Naive thymus-derived CD8-positive, alpha-beta T cell (primary cell): ENCODE measurements around the gene KIAA0513. TPM values are rescaled to one million over a fixed set of nuclear protein-coding genes. Genes with fewer than 3 reads are reported as not detected.
"Not testable (repeated sequence)": the region's sequence is repeated elsewhere in the genome, so short reads cannot be mapped to it uniquely, and the experiment has no call there.

ENCODE experiments used
- ATAC-seq, 2 donors: fragments of 150-1000 bp; cut with Tn5 transposase in 1 of 2; sonication (Bioruptor Pico), chemical (Tn5 transposase) in 1 of 2; 1 replicate in 1 of 2; 2 replicates in 1 of 2; pipeline ENCODE4 v1.10.0; 2021; ENCODE audit warnings: mild to moderate bottlenecking in 2 of 2, moderate library complexity in 2 of 2
- POLR2A ChIA-PET: fragments of 350-600 bp; sonication (Branson Sonifier 250); formaldehyde crosslinking; loops from one replicate; lab custom pipeline; 2021; ENCODE audit warnings: antibody characterized with exemption; lab: Charles Lee
- DNase-seq, 10 donors: peaks; one replicate each; pipeline versions ENCODE4 v3.0.0 to v3.0.0-alpha.2; 2020 to 2022
- H3K27ac Mint-ChIP-seq, 10 donors: one replicate each; pipeline ENCODE4 v1.8.0; 2020 to 2022; ENCODE audit warnings: mild to moderate bottlenecking in 10 of 10, mixed read lengths in 10 of 10, moderate library complexity in 4 of 10, inconsistent platforms in 1 of 10
- H3K27me3 Mint-ChIP-seq, 5 donors: one replicate each; pipeline ENCODE4 v1.8.0; 2021 to 2022; ENCODE audit warnings: mixed read lengths in 5 of 5
- H3K36me3 Mint-ChIP-seq, 3 donors: one replicate each; pipeline ENCODE4 v1.8.0; 2020 to 2022; ENCODE audit warnings: mixed read lengths in 3 of 3, mild to moderate bottlenecking in 2 of 3, inconsistent platforms in 1 of 3
- H3K4me1 Mint-ChIP-seq, 4 donors: one replicate each; pipeline ENCODE4 v1.8.0; 2021 to 2022; ENCODE audit warnings: mixed read lengths in 4 of 4
- H3K4me3 Mint-ChIP-seq, 10 donors: one replicate each; pipeline ENCODE4 v1.8.0; 2020 to 2022; ENCODE audit warnings: mild to moderate bottlenecking in 10 of 10, mixed read lengths in 10 of 10, moderate library complexity in 6 of 10, inconsistent platforms in 1 of 10
- H3K9me3 Mint-ChIP-seq, 9 donors: one replicate each; pipeline ENCODE4 v1.8.0; 2020 to 2022; ENCODE audit warnings: mixed read lengths in 9 of 9, mild to moderate bottlenecking in 3 of 9, inconsistent platforms in 1 of 9, moderate library complexity in 1 of 9
- polyA plus RNA-seq, 3 donors: library from polyadenylated mRNA; unstranded; fragments of 300-500 nt; fragmentation: Illumina TruSeq; gene quantifications; one replicate each; pipeline ENCODE4 v1.2.3, GENCODE V29; 2021
- total RNA-seq, 8 experiments: library from RNA in 2 of 8; stranded (reverse) in 2 of 8; gene quantifications; one replicate each; pipeline ENCODE4 v1.2.3 and lab custom pipeline; 2021 to 2026

KIAA0513 gene
- total and polyA plus RNA-seq, 5 experiments from 2014 or later: 4.5 to 15.1 (median 12.1) TPM

- H3K9me3 Mint-ChIP-seq: no peaks in the 10 kb centered on the region
- DNase-seq (no peak), ATAC-seq (no peak)
- POLR2A ChIA-PET: interaction anchor here (1.4 kb wide), 1 partner anchor 9 kb away, joined by 6 read pairs; the partner anchor contains the start of gene ZDHHC7
- no peaks in the 10 kb centered on the region for H3K27me3 Mint-ChIP-seq
- H3K36me3 Mint-ChIP-seq: no peaks in the 10 kb centered on the region
- no peak overlapping the region for H3K4me3 Mint-ChIP-seq
- peaks cover 6 to 22% (median 12%) of the 10 kb centered on the region in 4 donors for H3K4me1 Mint-ChIP-seq
- H3K27ac Mint-ChIP-seq: peak overlapping the region in 1 of 10 donors; percentile 35
Measured at GRCh38 chr16:85019659-85020245, 7.8 kb upstream of the KIAA0513 start.

GRCh38 chr16:85025781-85026653, 1.6 kb upstream of the KIAA0513 start:
- Mint-ChIP-seq H3K27ac (peak overlapping the region in 7 of 10 donors; percentile 15 to 97 (median 85)), H3K36me3 (no peaks in the 10 kb centered on the region)
- ATAC-seq: no peak

GRCh38 chr16:85026703-85027102, 892 bp upstream of the KIAA0513 start:
- POLR2A ChIA-PET: interaction anchor here (1.3 to 3.6 kb wide), 13 partner anchors 10 to 76 kb away, joined by 3 to 42 read pairs (median 5); partner anchors contain the start of gene ZDHHC7
- Mint-ChIP-seq H3K4me1 (peaks cover 25 to 46% (median 39%) of the 10 kb centered on the region in 4 donors), H3K4me3 (peak overlapping the region; percentile 57 to 97 (median 90)), H3K36me3 (peaks cover 0 to 4% (median under 1%) of the 10 kb centered on the region in 3 donors), H3K27ac (peak overlapping the region; percentile 49 to 97 (median 86)), H3K9me3 (no peaks in the 10 kb centered on the region), H3K27me3 (no peaks in the 10 kb centered on the region)
- ATAC-seq (no peak), DNase-seq (peak in 1 of 10 donors; percentile 10)

More at GRCh38 chr16:85025781-85026653, 1.6 kb upstream of the KIAA0513 start:
- H3K27me3 Mint-ChIP-seq: no peaks in the 10 kb centered on the region
- H3K4me3 Mint-ChIP-seq: peak overlapping the region; percentile 57 to 97 (median 90)
- POLR2A ChIA-PET: interaction anchor here (1.3 to 3.6 kb wide), 6 partner anchors 9 to 59 kb away, joined by 4 to 42 read pairs (median 16); partner anchors contain the start of gene ZDHHC7
- H3K4me1 Mint-ChIP-seq: peaks cover 25 to 46% (median 37%) of the 10 kb centered on the region in 4 donors
- no peaks in the 10 kb centered on the region for H3K9me3 Mint-ChIP-seq
- peak in 1 of 10 donors; percentile 28 for DNase-seq

GRCh38 chr16:85027958-85028684, 526 bp downstream of the KIAA0513 start:
- peaks cover 0 to 9% (median 5%) of the 10 kb centered on the region in 3 donors for H3K36me3 Mint-ChIP-seq
- H3K27ac Mint-ChIP-seq: peak overlapping the region; percentile 88 to 95 (median 92)
- peak in 4 of 10 donors; percentile 13 to 68 (median 20) for DNase-seq
- H3K4me1 Mint-ChIP-seq: peaks cover 25 to 46% (median 39%) of the 10 kb centered on the region in 4 donors
- no peaks in the 10 kb centered on the region for H3K9me3 Mint-ChIP-seq
- peak in 1 of 2 donors; percentile 17 for ATAC-seq
- H3K4me3 Mint-ChIP-seq: peak overlapping the region; percentile 86 to 97 (median 93)
- POLR2A ChIA-PET: interaction anchor here (0.6 to 3.6 kb wide), 13 partner anchors 8 to 75 kb away, joined by 3 to 42 read pairs (median 5); partner anchors contain the start of gene ZDHHC7
- no peaks in the 10 kb centered on the region for H3K27me3 Mint-ChIP-seq

- Mint-ChIP-seq H3K4me3 (peak overlapping the region; percentile 86 to 97 (median 92)), H3K27me3 (no peaks in the 10 kb centered on the region)
- POLR2A ChIA-PET: interaction anchor here (1.8 to 3.6 kb wide), 6 partner anchors 17 to 62 kb away, joined by 5 to 42 read pairs (median 22); partner anchors contain the start of gene ZDHHC7
Measured at GRCh38 chr16:85028685-85029407, 1.3 kb downstream of the KIAA0513 start.

GRCh38 chr16:85029408-85029784, 1.8 kb downstream of the KIAA0513 start:
- Mint-ChIP-seq H3K27me3 (no peaks in the 10 kb centered on the region), H3K9me3 (no peaks in the 10 kb centered on the region), H3K27ac (peak overlapping the region; percentile 88 to 95 (median 92)), H3K36me3 (peaks cover 0 to 12% (median 5%) of the 10 kb centered on the region in 3 donors), H3K4me1 (peaks cover 25 to 49% (median 43%) of the 10 kb centered on the region in 4 donors), H3K4me3 (peak overlapping the region; percentile 86 to 97 (median 92))
- peak; percentile 20 to 58 for ATAC-seq
- peak in 7 of 10 donors; percentile 18 to 71 (median 25) for DNase-seq
- POLR2A ChIA-PET: interaction anchor here (1.2 kb wide), 1 partner anchor 27 kb away, joined by 3 read pairs; no protein-coding TSS in a partner anchor

More at GRCh38 chr16:85028685-85029407, 1.3 kb downstream of the KIAA0513 start:
- DNase-seq: peak; percentile 37 to 78 (median 58)
- H3K4me1 Mint-ChIP-seq: peaks cover 25 to 46% (median 40%) of the 10 kb centered on the region in 4 donors
- peak; percentile 56 to 74 for ATAC-seq
- H3K27ac Mint-ChIP-seq: peak overlapping the region; percentile 88 to 95 (median 92)
- H3K9me3 Mint-ChIP-seq: no peaks in the 10 kb centered on the region
- peaks cover 0 to 11% (median 5%) of the 10 kb centered on the region in 3 donors for H3K36me3 Mint-ChIP-seq

GRCh38 chr16:85029981-85030401, 2.4 kb downstream of the KIAA0513 start:
- no peak for ATAC-seq
- no peaks in the 10 kb centered on the region for H3K27me3 Mint-ChIP-seq
- peaks cover 0 to 12% (median 5%) of the 10 kb centered on the region in 3 donors for H3K36me3 Mint-ChIP-seq
- H3K9me3 Mint-ChIP-seq: no peaks in the 10 kb centered on the region
- H3K4me3 Mint-ChIP-seq: peak overlapping the region in 1 of 10 donors; percentile 33
- DNase-seq: peak in 1 of 10 donors; percentile 54
- H3K4me1 Mint-ChIP-seq: peaks cover 25 to 51% (median 43%) of the 10 kb centered on the region in 4 donors
- peak overlapping the region in 3 of 10 donors; percentile 36 to 89 (median 88) for H3K27ac Mint-ChIP-seq
- POLR2A ChIA-PET: interaction anchor here (1.2 kb wide), 1 partner anchor 26 kb away, joined by 3 read pairs; no protein-coding TSS in a partner anchor

GRCh38 chr16:85031451-85031850, 3.9 kb downstream of the KIAA0513 start:
- Mint-ChIP-seq H3K4me1 (peaks cover 27 to 46% (median 38%) of the 10 kb centered on the region in 4 donors), H3K9me3 (no peaks in the 10 kb centered on the region), H3K4me3 (no peak overlapping the region), H3K27me3 (no peaks in the 10 kb centered on the region), H3K27ac (peak overlapping the region in 3 of 10 donors; percentile 4 to 68 (median 20)), H3K36me3 (peaks cover 0 to 12% (median 5%) of the 10 kb centered on the region in 3 donors)
- ATAC-seq (no peak), DNase-seq (no peak)
- POLR2A ChIA-PET: no interaction called here

GRCh38 chr16:85032187-85032586, 4.6 kb downstream of the KIAA0513 start:
- Mint-ChIP-seq H3K4me1 (peaks cover 23 to 43% (median 32%) of the 10 kb centered on the region in 4 donors), H3K36me3 (peaks cover 0 to 19% (median 5%) of the 10 kb centered on the region in 3 donors)
- H3K27ac Mint-ChIP-seq, H3K9me3 Mint-ChIP-seq, H3K27me3 Mint-ChIP-seq, POLR2A ChIA-PET, ATAC-seq, DNase-seq, H3K4me3 Mint-ChIP-seq: not testable (repeated sequence)

GRCh38 chr16:85033171-85033570, 5.6 kb downstream of the KIAA0513 start:
- Mint-ChIP-seq H3K4me3 (no peak overlapping the region), H3K27me3 (no peaks in the 10 kb centered on the region), H3K9me3 (no peaks in the 10 kb centered on the region), H3K4me1 (peaks cover 22 to 40% (median 25%) of the 10 kb centered on the region in 4 donors), H3K27ac (no peak overlapping the region), H3K36me3 (peaks cover 0 to 19% (median 5%) of the 10 kb centered on the region in 3 donors)
- no peak for ATAC-seq
- POLR2A ChIA-PET: no interaction called here
- no peak for DNase-seq
